Hypothalamus (tissue), 51 donors: ENCODE data around the gene SULF2.
A peak's percentile ranks its signal among the peaks of the same experiment; 100 is the strongest.

Experiments
- DNase-seq, 51 donors: peaks; one replicate each; lab custom pipeline; 2025; lab: John Stamatoyannopoulos, UW

The SULF2 gene

DNA sequence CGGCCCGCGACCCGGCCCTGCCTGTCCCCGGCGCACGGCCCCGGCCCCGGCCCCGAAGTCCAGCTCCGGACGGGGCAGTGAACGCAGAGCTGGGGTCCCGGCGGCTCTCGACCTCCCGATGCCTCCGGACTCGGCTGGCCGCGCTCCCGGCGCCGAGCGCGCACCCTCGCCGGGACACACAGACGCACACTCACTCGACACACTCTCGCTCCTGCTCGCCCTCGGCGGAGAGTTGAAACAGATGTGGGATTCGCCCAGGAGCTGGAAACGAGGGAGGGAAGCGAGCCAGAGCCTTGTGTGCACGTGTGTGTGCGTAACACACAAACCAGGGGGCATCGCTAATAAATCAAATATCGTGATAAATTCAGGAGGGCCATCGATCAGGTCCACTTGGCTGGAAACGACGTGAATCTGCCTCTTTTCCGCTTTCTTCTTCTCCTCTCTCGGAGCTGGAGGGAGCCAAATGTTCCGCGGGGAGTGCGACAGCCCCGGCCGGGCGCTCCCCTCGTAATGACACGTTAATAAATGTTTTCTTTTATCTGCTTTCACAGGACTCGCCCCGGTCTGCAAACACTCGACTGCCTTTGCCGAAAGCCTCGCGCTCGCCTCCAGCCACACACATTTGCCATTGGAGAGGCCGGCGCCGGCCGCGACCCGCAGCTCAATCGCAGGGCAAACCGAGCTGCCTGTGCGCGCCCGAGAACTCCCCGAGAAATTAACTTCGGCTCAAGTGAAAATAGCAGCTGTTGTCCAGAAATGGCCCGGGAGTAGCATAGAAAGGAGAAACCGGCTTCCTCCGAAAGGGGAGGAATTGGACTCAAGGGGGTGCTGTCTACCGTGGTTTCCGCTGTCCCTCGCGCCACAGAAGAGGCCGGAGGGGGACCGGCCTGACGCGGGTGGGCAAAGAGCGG, 828 bp upstream of the SULF2 start:
- DNase-seq = peak in 48 of 51 donors; percentile 10 to 77 (median 54)

DNA sequence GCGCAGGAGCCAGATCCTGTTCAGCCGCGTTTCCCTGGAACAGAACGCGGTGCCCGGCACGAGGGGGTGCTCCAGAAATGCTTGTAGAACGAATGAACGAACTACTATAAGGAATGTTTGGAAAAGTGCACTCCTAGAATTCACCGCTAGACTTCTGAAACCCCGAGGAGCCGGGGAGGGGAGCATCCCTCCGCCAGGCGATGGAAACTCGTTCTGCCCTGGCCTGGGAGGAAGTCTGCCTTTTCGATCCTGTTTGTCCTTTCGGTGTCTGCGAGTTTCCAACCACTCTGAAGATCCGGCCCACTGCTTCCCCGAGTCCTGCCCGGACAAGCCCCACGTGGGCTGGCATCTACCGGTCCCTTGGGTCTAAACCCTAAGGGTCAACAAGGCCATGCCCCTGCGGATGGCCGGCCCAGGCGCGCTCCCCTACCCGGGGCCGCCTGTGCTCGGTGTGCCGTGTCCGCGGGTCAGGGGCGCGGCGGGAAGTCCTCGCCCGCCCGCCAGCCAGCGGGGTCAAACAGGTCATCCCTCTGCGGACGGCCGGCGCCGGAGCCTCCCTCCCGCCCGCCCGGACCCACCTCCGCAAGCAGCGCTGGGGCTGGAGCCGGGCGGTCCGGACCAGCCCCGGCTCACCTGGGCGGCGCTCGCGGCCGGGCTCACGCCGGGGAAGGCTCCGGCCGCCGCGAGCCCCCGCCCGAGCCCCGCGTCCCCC, 526 bp downstream of the SULF2 start:
- peak in 3 of 51 donors; percentile 13 to 35 (median 29) for DNase-seq

DNA sequence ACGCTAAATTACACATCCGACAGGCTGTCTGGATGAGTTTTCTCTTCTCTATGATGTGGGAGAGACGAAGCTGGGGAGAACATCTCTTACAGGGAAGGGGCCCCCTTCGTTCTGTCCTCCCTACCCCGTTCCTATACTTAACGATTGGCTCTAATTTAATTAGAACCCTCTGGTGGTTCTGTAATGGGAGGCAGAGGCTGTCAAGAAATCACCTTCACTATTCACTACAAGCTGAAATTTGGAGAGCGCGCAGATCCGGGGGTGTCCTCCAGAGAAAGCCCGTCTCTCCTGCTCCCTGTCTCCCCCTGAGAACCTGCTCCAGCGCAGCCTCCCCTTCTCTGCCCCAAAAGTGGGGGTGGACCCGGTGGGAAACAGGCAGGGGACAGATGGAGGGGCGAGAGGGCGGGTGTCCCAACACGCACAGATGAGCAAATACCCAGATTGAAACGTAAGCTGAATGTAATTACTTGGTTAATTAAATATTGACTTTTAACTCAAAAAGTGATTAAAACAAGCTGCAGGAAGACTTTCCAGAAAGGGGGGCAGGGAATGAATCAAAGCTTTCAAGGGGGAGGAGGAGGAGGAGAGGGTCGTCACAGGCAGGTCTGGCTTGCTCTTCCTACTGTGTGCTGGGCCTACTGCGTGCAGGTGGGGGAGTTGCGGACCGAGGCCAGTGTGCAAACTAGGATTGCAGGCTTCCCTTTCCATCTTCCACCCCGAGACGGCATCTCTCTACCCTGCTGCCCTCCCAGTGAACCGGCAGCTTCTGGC, 1.3 kb downstream of the SULF2 start:
- DNase-seq = no peak

DNA sequence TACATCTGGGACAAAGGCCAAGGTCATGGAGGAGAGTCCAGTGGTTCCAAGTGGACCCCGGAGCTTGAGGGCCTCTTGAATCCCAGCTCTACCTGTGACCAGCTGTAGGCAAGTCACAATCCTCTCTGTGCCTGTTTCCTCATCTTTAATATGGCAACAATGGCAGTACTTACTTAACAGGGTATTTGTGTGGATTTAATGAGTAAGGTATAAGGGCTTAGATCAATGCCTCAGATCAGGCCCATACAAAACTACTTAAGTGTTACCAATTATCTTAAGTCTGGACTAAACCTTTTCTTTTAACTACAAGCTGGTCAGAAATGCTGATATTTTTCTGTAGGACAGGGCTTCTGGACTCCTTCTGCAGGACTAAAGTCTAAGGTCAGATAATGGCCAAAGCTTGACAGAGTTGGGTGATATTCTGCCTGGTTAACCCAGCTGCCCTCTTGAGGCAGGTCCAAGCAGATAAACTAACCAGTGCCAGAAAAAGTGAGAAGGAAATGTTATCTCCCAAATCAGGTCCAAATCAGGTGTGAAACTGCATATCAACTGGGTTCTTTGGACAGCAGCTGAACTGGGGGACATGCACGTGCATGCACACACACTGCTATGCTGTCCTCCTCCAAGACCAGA, 2.2 kb downstream of the SULF2 start:
- DNase-seq = no peak

DNA sequence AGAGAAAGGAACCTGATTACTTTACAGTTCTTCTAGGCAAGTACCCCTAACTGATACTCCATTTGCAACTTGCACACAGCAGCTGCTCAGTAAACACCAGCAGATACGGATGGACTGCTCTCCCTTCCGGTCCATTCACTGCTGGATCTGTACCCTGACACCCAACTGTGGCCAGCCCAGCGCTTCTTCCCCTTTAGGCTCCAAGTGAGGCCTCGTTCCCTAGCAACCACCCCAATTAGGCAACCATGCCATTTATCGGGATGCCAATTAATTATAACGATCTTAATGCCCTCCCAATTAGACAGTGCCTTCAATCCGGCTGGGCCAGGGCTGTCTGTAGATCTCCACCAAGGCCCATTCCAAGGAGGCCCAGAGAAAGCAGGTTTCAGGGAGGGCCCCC, 3.2 kb downstream of the SULF2 start:
- no peak for DNase-seq

DNA sequence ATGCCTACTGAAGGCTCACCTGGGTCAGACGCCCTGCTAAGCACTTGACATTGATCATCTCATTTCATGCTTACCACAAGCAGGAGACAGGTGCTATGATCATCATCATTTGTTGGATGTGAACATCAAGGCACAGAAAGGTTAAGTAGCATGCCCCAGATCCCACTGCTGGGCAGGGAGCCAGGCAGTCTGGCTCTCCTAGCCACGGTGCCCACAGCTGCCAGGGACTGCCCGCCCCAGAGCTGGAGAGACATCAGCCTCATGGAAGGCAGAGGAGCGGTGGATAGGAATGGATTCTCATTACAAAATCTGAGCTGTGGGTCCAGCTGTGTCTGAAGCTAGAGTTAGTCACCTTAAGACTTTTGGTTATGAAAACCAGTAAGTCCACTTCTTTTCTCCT, 3.6 kb downstream of the SULF2 start:
- peak in 15 of 51 donors; percentile 6 to 52 (median 23) for DNase-seq

DNA sequence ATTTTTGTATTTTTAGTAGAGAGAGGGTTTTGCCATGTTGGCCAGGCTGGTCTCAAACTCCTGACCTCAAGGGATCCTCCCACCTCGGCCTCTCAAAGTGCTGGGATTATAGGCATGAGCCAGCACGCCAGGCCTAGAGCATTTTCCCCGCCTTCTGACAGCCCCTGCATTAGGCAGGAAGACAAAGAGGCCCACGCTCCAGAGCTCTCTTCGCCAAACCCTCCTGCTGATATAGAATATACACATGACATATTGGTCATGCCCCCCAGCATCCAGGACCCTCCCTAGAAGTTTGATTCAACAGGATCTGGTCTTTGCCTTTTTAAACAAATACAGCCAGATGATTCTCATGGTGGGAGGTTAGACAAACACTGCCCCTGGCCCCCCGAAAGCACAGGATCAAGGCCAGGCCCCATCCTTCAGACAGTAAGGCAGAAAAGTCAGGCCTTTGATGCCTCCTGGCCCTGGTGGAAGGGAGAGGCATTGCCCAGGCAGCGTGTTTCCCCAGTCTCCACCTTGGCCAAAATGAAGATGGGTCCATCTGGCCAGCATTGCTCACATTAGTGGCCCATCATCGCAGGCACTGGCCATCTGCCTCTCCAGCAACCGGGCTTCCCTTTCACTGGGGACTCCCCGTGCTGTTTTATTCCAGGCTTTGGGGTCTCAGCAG, 4.4 kb downstream of the SULF2 start:
- no peak for DNase-seq

DNA sequence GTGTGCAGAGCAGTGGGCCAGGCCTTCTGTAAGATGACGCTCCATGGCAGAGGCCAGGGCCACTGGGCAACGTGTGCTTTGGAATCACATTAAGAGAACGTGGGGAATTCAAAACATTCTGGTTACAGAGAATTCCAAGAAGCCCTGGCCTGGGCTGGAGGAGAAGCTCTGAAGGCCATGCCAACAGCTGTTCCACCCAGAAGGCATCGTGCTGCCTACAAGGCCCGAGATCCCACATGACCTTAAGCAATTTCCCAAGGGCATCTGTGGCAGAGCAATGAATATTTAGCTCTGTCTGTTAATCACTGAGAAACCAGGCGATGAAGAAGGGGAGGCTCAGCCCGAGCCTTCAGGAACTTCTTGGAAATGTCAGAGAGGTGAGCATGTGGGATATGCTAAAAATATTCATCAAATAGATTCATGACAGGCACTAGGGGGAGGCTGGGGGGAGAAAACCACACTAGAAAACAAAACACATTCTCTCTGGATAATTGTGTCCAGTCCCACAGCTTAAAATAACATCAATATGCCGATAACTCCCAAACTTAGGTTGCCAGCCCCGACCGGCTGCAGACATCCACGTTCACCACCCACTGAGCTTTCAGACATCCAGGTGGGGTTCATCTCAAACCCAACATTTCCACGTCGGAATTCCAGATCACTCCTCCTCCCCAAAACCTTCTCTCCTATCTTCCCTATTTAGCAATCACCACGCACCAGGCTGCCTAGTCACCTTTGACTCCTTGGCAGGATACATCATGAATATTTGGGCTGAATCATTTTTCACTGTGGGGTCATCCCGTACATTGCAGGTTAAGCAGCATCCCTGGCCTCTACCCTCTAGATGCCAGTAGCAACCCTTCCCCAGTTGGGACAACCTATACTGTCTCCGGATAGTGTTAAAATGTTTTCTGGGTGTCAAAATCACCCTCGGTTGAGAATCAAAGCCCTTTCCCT, 6.6 kb downstream of the SULF2 start:
- no peak for DNase-seq

DNA sequence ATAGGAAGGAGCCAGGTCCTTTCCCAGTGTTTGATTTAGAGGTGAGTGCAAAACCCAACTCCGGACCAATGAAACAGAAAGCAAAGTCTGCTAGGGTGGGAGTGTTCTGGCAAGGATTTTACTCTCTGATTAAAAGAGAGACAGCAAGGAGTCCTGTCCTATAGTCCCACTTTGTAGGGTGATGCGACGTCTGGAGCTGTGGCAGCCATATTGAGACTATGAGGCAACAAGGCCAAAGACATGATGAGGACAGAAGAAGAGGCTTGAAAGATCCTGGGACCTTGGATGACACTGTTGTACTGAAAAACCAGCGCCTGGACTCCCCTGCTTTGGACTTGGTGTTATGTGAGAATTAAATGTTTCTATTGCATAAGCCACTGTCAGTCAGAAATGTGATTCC, 8.1 kb downstream of the SULF2 start:
- no peak for DNase-seq

DNA sequence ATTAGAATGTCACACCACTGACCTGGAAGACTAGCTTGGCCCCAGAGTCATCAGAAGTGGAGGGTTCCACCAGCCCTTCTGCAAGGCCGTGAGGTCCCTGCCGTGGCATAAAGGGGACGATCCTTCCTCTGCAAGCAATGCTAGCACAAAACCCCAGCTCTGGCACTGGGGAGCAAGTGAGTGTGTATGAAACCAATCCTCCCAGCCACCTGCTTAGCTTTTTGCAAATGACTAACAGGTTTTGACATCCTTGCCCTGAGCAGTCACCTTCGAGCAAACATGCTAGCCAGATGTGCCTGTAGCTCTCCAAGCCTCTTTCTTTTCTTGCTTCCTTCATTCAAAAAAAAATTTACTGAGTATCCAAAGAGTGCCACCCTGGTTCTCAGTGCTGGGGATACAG, 8.6 kb downstream of the SULF2 start:
- DNase-seq = no peak

DNA sequence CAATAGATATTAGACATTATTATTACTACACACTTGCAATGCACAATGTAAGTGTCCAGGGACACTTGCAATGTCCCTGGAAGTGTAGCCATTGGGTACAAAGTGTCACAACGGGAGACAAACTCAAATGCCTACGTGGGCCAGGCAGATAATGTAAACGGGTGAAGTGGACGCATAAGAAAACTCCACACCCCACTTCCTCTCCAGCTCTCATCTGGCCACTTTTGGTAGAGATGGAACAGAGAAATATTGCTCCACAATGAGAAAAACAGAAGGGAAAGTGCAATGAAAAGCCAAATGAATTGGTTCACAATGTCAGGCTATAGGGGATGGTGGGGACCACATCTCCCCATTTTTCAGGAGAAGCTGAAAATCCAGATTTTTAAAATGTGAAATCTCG, 9.4 kb downstream of the SULF2 start:
- no peak for DNase-seq

DNA sequence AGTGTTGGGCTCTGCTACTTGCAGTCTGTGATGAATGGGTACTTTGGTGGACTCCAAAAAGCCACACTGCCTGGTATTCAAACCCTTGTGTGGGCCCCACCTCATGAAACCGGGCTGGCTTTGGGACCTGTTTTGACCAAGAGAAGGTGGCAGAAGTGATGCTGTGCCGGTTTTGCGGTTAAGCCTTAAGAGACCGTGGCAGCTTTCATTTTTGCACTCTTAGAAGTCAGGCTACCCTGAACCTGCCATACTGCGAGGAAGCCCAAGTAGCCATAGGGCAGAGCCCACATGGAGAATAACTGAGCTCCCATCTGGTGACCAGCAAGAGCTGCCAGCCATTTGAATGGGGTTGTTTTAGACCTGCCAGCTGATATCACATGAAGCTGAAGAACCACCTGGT, 10.2 kb downstream of the SULF2 start:
- DNase-seq = no peak

DNA sequence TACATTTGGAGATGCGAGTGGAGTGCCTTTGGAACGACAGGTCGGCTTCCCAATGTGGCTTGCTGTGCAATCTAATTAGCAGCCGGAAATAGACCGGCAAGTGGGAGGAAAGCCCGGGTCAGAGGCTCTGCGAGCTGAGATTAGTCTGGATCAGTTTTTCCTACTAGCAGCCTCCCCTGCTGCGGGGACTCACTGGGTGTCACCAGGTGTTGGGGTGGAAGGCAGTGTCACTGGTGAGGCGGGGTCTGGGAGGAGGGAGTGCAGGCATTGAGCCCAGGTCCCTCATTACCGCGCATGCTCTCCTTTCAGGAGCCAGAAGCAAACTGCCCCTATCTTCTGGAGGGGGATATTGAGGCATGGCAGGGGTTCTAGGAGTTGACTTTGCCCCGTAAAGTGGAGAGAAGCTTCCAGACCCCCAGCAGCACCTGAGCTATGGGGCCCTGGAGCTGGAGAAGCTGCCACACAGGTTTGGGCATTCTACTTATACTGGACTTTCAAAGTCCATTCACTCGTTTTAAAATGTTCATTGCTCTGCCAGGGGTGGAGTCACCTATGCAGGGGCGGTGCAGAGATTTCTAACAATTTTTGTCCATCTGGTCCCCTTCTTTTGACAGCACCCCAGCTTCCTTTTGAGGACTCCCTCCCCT, 11.0 kb downstream of the SULF2 start:
- peak in 1 of 51 donors; percentile 16 for DNase-seq

DNA sequence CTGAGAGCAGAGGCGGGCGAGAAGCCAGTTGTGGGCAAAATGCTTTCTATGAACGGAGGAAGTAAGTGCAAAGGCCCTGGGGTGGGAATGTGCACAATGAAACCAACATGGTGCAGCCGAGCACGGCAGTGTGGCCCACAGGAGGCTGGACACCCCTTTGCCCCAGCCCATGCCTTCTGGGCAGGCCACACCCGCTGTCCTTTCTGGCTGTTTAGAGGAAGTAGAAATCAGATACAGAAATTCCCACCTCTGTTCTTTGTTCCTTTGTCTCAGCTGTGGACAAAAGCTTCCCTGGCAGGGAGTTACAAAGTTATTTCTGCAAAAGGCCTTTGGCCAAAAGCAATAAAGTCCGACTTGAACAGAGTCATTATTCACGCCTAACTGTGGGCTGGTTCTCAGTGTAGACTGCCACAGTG, 11.9 kb downstream of the SULF2 start:
- no peak for DNase-seq

DNA sequence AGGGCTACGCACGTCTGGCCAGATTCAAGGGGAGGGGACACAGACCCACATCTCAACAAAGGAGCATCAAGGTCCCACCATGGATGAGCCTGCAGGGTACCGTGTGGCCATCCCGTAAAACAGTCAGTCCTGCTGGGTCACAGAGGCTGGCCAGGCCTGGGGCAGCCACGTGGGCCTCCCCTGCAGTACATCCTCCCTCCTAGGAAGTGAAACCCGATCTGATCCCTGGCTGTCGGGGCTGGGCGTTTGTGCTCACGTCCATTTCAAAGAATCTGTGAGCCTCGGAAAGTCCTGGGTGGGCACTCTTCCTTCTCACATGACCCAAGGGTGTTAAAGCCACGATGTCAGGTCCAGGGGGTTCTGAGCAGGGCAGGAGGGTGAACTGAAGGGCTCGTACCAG, 14.3 kb downstream of the SULF2 start:
- DNase-seq = peak in 6 of 51 donors; percentile 11 to 21 (median 12)

DNA sequence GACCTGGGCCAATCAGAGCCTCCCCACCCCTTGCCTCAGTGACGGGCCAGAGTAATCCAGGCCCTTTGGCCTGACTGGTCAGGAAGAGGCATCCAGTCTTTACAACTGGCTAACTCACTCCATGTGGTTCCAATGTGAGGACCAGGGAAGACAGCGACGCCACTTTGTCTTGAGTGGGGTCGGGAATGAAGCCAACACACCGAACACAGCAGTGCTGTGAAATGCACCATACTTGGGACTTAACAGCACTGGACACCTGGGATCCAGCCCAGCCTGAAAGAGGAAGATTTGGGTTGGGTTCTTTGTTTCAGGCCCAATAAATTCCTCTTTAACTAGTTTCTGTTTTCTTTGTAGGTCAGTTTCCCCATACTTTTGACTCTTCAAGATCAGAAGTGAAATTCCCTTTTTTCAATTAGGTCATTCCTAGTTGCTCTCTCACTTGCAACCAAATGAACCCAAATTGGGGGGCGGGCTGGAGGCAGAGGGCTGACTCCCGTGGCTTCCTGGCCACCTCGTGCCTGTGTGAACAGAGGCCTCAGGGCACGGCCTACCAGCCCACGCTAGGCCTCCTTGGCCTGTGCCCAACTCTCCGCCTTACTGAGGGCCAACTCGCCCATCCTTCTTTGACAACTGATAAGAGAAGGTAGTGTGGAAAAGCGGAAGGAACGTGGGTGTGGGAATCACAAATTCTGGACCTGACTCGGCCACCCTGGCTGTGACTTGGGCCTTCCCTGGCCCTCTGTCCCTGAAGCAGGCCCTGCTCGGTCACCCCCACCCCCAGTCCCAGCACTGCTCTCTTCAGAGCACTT, 17.1 kb downstream of the SULF2 start:
- DNase-seq = peak in 1 of 51 donors; percentile 5
